Measurements from ENCODE around the gene MDH1B. TPM values are rescaled to one million over a fixed set of nuclear protein-coding genes. Genes with fewer than 3 reads are reported as not detected.
"Not testable (repeated sequence)": the region's sequence is repeated elsewhere in the genome, so short reads cannot be mapped to it uniquely, and the experiment has no call there.

Gene MDH1B
- 0.98 TPM for total RNA-seq (ENCODE audit: unreplicated experiment)
- long read RNA-seq, partial matches to known transcripts: 2 of 3 reads
- long read RNA-seq, other reads (novel, unspliced or antisense): 1 of 3 reads

- Mint-ChIP-seq H3K27ac (ENCODE audit: unreplicated experiment) (peak within 1 kb of the TSS; percentile 94), H3K27me3 (ENCODE audit: unreplicated experiment) (no peaks in the 10 kb centered on the region), H3K9me3 (ENCODE audit: unreplicated experiment) (no peaks in the 10 kb centered on the region), H3K4me3 (ENCODE audit: unreplicated experiment) (peak within 1 kb of the TSS; percentile 93), H3K4me1 (ENCODE audit: low read depth, unreplicated experiment) (peaks cover 4% of the 10 kb centered on the region), H3K36me3 (ENCODE audit: unreplicated experiment) (no peaks in the 10 kb centered on the region)
- DNase-seq: peak; percentile 84
- TF ChIP-seq, protein P1, sequence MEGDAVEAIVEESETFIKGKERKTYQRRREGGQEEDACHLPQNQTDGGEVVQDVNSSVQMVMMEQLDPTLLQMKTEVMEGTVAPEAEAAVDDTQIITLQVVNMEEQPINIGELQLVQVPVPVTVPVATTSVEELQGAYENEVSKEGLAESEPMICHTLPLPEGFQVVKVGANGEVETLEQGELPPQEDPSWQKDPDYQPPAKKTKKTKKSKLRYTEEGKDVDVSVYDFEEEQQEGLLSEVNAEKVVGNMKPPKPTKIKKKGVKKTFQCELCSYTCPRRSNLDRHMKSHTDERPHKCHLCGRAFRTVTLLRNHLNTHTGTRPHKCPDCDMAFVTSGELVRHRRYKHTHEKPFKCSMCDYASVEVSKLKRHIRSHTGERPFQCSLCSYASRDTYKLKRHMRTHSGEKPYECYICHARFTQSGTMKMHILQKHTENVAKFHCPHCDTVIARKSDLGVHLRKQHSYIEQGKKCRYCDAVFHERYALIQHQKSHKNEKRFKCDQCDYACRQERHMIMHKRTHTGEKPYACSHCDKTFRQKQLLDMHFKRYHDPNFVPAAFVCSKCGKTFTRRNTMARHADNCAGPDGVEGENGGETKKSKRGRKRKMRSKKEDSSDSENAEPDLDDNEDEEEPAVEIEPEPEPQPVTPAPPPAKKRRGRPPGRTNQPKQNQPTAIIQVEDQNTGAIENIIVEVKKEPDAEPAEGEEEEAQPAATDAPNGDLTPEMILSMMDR (IDR thresholded peaks at IDR 0.05; ENCODE audit: partially characterized antibody, unreplicated experiment): no peak
These were observed at the start of gene MDH1B, which contains the start of gene FASTKD2 for GRCh38 chr2:206765242-206766056. Gene MDH1B, minus strand, starts transcription at chr2:206765328. Its CDS starts 57 bp downstream, at chr2:206765271. Gene FASTKD2, plus strand, starts transcription at chr2:206765606. Its CDS starts 1,088 bp downstream, at chr2:206766694.

DNA sequence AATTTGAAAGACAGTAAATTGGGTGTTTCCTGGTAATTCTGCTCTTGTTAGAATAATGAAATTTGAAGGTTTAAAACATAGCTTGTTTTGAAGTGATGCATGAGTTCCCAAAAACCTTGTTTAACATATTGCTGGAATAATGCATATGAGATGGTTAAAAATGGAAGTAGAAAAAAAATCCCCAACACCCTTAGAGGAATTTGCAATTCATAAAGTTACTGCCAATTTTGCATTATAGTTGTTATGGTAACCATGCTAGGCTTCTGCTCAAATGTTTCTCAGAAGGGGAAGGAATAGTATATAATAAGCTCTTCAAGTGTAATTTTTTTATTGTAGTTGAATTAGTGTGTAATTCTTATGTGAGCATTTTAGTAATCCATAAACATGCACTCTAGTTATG is 49.4 kb upstream of the MDH1B start:
- Mint-ChIP-seq H3K4me1 (ENCODE audit: low read depth, unreplicated experiment) (no peaks in the 10 kb centered on the region), H3K9me3 (ENCODE audit: unreplicated experiment) (no peaks in the 10 kb centered on the region), H3K27me3 (ENCODE audit: unreplicated experiment) (no peaks in the 10 kb centered on the region), H3K36me3 (ENCODE audit: unreplicated experiment) (no peaks in the 10 kb centered on the region), H3K4me3 (ENCODE audit: unreplicated experiment) (no peak overlapping the region), H3K27ac (ENCODE audit: unreplicated experiment) (no peak overlapping the region)
- TF ChIP-seq, protein P1 (IDR thresholded peaks at IDR 0.05; ENCODE audit: partially characterized antibody, unreplicated experiment): no peak
- DNase-seq: no peak

DNA sequence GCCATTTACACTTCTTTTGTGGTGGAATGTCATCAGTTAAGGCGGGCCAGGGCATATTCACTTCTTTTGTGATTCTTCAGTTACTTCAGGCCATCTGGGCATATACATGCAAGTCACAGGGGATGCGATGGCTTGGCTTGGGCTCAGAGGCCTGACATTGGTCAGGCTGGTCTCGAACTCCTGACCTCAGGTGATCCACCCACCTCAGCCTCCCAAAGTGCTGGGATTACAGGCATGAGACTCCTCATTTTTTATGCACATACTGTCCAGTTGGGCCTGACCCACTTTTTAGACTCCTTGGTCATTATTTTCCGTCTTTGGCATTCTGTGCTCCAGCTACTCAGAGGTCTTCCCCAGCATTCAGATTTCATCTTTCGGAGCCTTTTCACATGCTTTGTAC is 47.3 kb upstream of the MDH1B start:
- not testable (repeated sequence) for H3K27ac Mint-ChIP-seq (ENCODE audit: unreplicated experiment); H3K9me3 Mint-ChIP-seq (ENCODE audit: unreplicated experiment); H3K4me1 Mint-ChIP-seq (ENCODE audit: low read depth, unreplicated experiment); DNase-seq; H3K4me3 Mint-ChIP-seq (ENCODE audit: unreplicated experiment); H3K36me3 Mint-ChIP-seq (ENCODE audit: unreplicated experiment); H3K27me3 Mint-ChIP-seq (ENCODE audit: unreplicated experiment)

GRCh38 chr2:206807624-206808023 is 42.5 kb upstream of the MDH1B start:
- peaks cover 13% of the 10 kb centered on the region for H3K4me1 Mint-ChIP-seq (ENCODE audit: low read depth, unreplicated experiment)
- H3K27me3 Mint-ChIP-seq (ENCODE audit: unreplicated experiment); H3K27ac Mint-ChIP-seq (ENCODE audit: unreplicated experiment); H3K36me3 Mint-ChIP-seq (ENCODE audit: unreplicated experiment); H3K9me3 Mint-ChIP-seq (ENCODE audit: unreplicated experiment); H3K4me3 Mint-ChIP-seq (ENCODE audit: unreplicated experiment); DNase-seq: not testable (repeated sequence)

DNA sequence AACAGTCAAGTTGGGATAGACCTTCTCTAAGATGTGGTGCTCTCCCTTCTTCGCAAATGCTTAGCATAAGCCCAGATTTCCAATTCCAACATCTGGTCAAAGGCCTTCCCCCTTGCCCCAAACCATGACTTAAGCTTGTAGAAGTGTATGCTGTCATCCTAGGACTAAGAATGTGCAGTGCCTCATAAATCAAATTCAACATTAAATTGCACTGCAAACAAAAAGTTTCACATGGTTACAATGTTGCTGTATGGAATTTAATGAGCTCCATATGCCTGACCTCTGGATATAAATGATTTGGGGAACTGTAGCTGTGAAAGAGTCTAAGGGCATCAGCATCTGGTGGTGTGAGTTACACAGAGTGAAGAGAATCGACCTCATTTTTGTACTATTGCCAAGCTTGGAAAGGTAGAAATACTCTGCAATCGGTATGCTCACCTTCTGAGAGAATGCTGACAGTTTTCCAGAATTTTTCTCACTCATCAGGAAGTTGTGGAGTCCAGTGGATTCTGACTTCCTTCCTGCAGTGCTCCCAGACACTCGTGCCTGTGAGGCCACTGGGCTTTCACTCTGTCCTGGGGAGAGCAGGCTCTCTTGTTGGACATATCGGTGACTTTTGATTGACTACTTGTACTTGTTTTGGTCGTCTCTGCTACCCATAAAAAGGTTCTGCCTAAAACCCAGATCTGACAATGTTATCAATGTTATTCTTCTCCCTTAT is 40.9 kb upstream of the MDH1B start:
- Mint-ChIP-seq H3K4me1 (ENCODE audit: low read depth, unreplicated experiment) (peaks cover 23% of the 10 kb centered on the region), H3K36me3 (ENCODE audit: unreplicated experiment) (no peaks in the 10 kb centered on the region), H3K9me3 (ENCODE audit: unreplicated experiment) (peaks cover 1% of the 10 kb centered on the region), H3K27me3 (ENCODE audit: unreplicated experiment) (no peaks in the 10 kb centered on the region), H3K27ac (ENCODE audit: unreplicated experiment) (no peak overlapping the region), H3K4me3 (ENCODE audit: unreplicated experiment) (no peak overlapping the region)
- TF ChIP-seq, protein P1 (IDR thresholded peaks at IDR 0.05; ENCODE audit: partially characterized antibody, unreplicated experiment): no peak
- no peak for DNase-seq
